Stimulated activated CD4-positive, alpha-beta T cell treated with anti-CD3 and anti-CD28 coated beads, TNF-alpha, amount 100 ng/mL, for 24 hours (primary cell): ENCODE results near the gene PTPRN2.
"Not testable (repeated sequence)": the region's sequence is repeated elsewhere in the genome, so short reads cannot be mapped to it uniquely, and the experiment has no call there.

Experiments used
- DNase-seq, 3 experiments: peaks; one replicate each; pipeline ENCODE4 v3.0.0-alpha.2; 2020; ENCODE audit warnings: low read depth in 3 of 3

The PTPRN2 gene

DNA sequence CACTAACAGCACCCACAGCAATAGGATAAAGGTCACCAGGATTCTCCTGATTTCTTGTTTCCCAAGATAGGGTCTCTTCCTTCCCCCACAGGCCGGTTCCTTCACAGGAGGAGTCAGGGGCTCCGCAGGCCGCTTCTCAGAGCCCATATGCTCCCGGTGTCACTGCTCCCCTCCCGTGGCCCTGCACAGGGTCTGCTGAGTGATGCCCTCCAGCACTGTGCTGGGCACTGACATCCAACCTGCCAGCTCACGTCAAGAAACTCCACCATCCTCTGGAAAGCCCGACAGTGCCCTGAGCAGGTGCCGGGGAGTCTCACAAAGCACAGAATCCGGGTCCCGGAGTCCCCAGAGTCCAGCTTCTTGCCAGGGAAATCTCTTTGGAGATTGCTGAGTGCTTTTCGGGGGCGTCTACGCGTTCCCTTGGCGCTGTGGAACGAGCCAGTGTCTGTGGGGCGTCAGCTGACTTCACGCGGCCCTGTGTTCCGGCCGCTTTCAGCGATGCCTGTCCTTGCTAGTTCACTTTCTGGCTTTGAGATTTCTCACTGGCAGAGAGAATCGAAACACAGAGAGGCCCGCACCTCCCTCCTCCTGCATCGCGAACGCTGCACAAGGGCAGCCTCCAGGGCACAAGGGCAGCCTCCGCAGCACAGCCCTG is 683.3 kb downstream of the PTPRN2 start:
- no peak for DNase-seq

DNA sequence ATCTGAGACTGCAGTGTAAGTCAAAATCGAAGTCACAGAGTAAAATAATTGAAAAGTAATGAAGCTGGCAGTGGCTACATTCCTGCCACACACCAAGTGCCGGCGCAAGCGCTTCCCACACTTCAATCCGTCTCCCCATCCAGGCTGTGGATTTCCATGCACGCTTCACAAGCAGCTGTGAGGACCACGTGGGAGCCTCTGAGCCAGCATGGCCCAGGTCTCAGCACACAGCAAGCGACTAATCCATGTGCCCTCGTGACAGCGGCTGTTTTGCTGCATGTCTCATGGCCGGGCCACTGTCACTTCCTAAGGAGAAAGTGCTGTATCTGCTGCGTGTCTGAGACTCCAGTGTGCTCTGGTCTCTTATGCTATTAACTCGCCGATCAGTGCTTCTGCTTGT is 683.9 kb downstream of the PTPRN2 start:
- no peak for DNase-seq

DNA sequence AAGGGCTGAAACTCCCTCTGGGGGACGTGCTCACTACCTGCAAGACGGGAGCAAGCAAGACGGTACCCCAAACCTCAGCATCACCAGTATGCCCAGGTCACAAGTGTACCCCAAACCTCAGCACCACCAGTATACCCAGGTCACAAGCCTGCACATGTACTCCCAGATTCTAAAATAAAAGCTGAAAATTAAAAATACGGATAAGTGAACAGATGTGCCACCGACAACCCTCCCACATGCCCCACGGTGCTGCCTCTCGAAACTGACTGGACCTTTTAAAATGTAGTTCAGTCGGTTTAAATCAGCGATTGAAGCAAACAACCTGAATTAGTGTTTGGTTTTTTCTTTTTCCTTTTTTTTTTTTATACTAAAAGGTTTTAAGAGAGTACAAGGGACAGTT is 684.3 kb downstream of the PTPRN2 start:
- no peak for DNase-seq

DNA sequence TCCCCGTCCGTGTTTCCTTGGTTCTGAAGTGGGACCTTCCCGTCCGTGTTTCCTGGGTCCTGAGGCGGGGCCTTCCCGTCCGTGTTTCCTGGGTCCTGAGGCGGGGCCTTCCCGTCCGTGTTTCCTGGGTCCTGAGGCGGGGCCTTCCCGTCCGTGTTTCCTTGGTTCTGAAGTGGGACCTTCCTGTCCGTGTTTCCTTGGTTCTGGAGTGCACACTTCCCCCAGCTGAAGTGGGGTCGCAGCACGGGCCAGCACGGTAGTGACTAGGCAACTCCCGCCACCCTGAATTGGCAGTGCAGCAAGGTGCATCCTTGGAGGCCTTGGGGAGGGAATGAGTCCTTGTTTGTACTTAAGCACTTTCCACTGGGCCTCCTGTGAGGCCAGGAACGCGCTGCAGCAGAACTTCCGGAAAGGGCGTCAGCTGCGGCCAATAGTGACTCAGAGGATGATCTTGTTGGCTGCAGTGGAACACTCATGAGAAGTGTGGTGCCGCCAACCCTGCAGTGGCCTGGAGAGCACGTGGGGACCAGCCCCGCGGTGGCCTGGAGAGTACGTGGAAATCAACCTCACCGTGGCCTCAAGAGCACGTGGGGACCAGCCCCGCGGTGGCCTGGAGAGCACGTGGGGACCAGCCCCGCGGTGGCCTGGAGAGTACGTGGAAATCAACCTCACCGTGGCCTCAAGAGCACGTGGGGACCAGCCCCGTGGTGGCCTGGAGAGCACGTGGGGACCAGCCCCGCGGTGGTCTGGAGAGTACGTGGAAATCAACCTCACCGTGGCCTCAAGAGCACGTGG is 685.6 kb downstream of the PTPRN2 start:
- not testable (repeated sequence) for DNase-seq

DNA sequence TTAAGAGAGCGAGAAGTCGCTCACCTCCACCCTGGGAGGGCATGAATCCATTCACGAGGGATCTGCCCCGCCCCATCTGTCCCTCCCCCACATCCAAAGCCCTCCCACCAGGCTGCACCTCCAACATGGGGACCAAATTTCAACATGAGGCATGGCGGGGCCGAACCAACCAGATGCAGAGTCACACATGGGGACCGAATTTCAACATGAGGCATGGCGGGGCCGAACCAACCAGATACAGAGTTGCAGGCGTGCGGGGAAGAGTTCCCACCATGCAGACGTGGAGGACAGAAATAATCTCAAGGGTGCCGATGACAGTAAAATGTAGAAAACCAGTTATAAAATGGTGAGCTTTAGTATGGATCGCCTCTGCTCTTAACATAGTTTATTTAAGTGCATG is 686.5 kb downstream of the PTPRN2 start:
- DNase-seq = no peak

DNA sequence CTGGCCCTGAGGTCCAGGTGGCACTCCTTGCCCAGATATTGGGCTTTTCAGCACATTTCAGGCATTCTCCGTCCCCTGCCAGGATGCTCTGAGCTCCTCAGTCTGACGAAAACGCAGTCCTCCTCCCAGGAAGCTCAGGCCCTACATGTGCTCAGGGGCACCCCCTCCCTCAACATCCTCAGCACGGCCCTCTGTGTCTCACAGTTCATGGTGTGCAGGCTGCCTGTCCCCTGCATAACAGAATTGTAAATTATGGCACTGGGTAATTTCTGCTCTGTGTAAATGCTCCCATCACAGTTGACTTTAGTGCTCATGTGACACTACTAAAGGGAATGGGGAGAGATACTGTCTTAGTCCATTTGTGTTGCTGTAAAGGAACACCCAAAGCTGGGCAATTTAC is 687.1 kb downstream of the PTPRN2 start:
- DNase-seq = no peak

DNA sequence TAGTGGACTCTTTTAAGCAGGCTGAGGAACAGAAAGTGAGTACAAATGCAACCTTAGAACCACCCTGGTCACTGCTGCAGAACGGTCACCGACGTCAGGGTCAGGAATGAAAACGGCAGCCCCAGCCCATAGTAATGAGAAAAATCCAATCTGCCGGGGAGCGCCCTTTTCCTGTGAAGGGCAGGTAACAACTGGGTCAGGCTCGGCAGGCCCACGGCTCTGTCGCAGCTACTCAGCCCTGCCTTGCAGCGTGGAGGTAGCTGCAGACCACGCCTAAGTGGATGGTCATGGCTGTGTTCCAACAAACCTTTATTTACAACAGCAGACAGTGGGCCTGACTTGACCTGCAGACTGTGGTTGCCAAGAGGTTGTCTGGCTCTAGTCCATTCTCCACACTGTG is 687.6 kb downstream of the PTPRN2 start:
- DNase-seq = no peak

DNA sequence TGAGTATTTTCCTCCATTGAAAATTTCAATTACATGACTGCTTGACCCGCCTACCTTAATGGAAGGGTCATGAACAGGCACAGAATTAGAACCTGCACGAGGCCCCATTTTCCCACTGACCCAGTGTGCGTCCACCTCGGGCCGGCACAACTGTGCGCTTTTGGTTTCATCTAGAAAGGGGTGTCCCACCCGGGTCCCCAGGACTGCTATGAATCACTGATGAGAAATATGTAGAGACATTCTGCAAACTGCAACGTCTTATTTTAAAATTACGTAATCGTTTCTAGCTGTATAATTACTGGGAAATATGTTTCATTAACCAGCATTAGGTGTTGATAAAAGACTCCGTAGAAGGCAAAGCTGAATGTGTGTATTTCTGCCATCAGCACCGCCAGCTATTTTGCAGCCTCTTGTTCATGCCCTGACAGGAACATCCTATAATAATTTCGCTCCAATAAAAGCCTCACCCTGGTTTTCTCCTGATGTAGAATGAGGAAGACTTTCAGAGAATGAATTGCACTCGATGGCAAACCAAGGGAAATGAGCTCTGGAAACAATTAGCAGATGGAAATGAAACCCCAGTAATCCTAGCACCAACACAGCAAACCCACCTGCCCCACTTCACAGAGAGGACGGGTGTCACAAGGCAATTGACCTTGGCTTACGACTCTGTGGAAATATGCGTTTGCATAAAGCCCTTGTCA is 688.7 kb downstream of the PTPRN2 start:
- no peak for DNase-seq

DNA sequence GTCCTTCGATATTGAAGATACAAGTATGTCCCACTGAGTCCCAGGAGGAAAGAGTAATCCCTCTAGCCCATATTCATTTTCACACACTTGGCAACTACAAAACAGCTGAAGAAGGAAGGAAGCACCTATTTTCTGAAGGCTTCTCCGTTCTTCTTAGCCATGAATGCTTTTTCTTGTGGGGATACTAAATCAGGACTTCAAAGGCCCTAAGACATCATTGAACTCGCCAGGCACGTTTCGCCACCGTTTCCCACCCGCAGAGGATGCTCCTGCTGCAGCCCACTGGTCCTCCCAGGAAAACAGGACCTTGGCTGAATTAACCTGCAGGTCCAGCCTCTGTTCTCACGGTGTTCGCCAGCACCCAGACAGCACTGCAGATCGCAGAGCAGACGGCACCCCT is 689.4 kb downstream of the PTPRN2 start:
- DNase-seq = no peak

DNA sequence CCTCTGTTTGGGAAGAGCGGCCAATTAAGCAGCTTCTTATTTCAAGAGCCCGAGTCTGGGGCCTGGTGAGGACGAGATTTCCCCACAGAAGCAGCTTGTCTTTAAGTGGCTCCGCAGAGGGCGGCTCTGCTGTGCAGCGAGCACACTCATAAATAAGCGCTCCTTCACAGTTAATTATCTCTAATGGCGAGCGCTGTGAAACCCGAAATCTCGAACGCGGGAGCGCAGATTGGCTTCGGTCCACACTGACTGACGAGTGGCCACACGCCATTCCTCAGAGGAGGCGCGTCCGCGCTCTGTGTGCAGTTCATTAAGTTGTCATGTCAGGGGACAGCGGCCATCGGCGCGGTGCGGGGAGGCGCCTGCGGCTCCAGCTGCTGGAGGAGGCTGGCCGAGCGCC is 689.9 kb downstream of the PTPRN2 start:
- DNase-seq = no peak

DNA sequence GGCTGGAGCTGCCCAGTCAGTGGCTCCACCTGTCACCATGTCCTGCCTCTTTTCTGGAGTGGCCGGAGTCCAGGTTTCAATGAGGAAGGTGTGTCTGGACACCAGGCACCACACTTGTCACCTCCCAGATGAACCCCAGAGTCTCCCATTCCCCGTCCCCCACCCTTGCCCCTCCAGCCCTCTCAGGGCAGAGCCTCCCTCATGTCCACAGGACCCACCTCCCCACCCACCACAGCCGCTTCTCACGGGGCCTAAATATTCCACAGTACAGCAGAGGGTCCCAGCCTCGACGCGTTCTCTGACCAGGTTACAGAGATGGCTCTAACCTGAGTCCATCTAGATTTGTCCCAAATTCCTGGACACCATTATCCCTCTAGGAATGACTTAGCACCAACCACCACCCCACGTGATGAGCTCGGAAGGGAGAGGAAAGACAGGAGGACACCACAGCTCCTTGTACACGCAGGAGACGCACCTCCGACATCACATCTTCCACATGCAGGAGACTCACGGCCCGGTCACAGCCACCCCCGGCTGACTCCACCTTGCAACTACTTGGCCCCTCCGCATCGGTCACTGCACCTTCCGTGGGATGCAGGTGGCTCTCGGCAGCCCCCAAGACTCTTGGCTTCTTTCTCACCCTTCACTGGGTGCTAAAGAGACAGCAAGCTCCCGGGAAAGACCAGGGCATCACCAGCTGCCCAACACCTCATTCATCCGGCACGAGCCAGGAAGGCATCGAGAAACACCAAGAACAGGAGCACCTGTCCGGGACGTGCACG is 690.7 kb downstream of the PTPRN2 start:
- no peak for DNase-seq

DNA sequence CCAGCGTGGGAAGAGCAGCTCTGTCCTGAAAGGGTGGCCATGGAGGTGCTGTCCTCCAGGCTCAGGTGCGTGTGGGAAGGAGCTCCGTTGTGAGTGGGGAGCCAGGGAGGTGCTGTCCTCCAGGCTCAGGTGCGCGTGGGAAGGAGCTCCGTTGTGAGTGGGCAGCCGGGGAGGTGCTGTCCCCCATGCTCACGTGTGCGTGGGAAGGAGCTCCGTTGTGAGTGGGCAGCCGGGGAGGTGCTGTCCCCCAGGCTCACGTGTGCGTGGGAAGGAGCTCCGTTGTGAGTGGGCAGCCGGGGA is 691.3 kb downstream of the PTPRN2 start:
- DNase-seq = not testable (repeated sequence)

DNA sequence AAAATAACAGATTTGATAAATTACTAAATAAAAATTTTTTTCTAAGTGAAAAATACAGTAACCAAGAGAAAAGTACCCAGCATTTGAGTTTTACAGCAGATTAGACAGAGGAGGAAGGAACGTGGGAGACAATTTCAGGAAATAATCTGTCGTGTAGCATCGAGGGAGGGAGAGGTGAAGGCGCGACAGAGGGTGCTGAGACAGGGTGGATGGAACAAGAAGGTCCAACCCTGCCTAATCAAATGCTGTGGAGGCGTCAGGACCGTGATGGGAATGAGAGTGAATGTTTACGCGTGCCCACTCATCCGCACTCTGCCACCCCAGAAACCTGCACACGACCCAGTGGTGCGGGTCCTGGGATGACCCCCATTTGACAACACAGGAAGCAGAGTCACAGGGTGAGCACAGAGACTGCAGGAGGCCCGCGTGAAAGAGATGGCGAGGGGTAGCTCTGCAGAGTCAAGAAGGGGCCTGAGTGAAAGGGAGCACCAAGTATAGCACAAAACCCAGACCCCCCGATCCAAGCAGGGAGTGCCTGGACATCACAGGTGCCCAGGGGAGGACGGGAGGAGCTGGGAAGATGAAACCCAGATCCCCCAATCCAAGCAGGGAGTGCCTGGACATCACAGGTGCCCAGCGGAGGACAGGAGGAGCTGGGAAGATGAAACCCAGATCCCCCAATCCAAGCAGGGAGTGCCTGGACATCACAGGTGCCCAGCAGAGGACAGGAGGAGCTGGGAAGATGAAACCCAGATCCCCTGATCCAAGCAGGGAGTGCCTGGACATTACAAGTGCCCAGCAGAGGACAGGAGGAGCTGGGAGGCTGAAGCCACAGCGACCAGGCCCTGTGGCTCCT is 691.9 kb downstream of the PTPRN2 start:
- DNase-seq = no peak

DNA sequence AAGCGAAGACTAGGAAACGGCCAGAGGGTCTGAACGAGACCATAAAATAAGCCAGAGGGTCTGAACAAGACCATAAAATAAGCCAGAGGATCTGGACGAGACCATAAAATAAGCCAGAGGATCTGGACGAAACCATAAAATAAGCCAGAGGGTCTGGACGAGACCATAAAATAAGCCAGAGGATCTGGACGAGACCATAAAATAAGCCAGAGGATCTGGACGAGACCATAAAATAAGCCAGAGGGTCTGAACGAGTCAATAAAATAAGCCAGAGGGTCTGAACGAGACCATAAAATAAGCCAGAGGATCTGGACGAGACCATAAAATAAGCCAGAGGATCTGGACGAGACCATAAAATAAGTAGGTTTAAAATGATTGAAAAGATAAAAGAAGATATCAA is 692.5 kb downstream of the PTPRN2 start:
- DNase-seq = not testable (repeated sequence)

DNA sequence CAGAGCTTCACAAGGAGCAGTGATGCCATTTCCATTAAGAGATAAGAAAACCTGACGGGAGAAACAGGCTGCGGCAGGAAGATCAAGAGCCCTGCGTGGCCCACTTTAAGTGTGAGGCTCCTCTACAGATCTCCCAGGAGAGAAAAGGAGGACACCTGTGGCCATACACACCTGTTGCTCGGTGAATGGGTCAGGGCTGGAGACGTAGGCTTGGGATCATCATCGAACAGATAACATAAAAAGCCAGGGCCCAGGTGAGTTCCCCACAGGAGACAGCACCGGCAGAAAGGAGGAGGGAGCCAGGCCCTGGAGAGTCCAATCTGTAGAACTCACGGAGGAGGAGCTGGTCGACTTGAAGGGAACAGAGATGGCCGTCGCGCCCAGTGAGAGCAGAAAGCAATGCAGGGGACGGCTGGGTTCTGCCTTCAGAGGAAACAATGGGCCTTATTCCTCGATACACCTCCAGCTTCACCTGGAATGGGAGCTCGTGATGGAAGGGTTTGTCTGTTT is 694.0 kb downstream of the PTPRN2 start:
- DNase-seq = no peak

DNA sequence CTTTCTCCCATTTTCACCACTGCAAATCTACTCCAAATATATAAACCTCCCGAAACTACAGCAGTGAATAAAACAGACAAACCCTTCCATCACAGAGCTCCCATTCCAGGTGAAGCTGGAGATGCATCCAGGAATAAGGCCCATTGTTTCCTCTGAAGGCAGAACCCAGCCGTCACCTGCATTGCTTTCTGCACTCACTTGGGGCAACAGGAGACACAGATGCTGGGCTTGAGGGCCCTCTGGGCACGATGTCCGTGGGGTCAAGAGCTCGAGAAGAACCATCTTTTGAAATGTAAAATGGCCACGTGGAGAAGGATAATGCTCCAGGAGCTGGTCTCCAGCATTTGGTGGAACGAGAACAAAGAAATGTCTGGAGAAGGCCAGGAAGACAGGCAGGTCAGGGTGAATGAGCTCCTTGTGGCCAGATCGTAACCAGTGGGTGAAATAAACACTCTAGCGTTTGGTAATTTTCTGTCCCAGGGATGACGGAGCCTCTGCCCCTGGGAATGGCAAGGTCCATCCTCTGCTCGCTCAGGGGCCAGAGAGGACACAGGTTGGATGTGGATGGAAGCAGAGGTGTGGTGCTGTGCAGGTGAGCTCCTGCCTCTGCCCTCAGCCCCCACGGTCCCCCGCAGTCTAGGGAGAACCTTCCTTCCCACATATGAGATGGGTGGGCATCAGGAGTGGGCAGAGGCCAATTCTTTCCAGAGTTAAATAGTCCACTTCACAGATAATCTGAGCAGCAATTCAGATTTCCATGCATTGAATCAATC is 694.7 kb downstream of the PTPRN2 start:
- DNase-seq = no peak

DNA sequence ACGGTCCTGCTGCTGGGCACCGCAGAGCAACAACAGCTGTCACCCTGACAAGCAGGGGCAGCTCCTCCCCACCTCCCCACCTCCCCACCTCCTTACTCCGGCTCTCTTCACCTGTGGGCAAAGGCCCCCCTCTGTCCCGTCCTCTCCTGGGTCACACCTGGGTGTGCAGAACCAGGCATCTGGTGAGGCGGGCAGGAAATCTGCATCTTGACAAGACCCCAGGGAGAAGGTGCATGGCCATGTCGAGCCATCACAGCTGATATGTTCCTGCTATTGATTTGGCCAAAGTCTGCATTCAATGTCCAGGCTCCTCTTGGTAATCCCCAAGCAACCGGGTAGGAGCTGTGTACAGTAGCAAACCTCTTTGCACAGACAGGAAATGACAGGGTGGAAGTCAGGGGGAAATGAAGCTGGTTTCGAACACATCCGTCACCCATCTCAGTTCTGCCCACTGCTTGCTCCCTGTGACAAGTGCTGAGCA is 696.7 kb downstream of the PTPRN2 start:
- DNase-seq = no peak

DNA sequence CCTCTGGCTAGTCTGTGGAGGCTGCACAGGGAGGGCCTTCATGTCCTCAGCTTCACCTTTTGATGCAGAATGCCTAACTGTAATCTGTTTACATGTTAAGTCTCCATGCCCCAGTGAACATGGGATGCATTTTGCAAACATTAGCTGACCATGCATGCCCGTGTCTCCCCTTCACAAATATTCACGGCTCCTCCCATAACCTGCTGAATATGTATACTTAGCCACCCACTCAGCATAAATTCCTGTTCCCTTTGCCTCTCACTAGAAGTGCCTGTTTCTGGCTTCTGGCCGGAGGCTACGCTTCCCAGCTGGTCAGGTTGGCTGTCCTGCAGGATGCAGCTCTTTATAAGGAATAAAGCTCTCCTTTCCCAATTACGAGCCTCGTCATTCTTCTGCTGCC is 698.1 kb downstream of the PTPRN2 start:
- DNase-seq = no peak

DNA sequence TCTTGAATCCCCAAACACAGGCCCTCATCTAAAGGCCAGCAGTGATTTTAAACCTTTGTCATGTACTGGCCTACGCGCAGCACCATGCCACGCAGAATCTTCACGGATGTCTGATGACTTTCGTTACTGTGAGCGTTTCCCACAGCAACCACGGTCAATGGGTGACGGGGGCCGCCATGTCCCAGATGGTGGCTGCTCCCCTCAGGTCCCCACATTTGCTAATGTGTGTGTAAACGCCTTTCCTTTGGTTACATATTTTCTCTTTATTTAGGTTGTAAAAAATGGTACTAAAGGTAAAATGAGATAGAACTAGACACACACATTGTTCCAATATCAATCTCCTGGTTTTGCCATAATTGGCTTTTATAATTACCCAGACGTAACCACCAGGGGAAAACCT is 699.0 kb downstream of the PTPRN2 start:
- no peak for DNase-seq

DNA sequence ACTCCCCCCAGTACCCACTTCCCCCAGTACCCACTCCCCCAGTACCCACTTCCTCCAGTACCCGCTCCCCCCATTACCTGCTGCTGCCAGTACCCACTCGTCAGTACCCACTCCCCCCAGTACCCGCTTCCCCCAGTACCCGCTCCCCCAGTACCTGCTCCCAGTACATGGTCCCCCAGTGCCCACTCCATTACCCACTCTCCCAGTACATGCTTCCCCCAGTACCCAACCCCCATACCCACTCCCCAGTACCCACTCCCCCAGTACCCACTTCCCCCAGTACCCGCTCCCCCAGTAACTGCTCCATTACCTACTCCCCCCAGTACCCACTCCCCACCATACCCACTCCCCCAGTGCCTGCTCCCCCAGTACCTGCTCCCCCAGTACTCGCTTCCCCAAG is 700.2 kb downstream of the PTPRN2 start:
- DNase-seq = no peak
